GM23248 (cell line): ENCODE results near the gene FARS2. TPM values are rescaled to one million over a fixed set of nuclear protein-coding genes. Genes with fewer than 3 reads are reported as not detected.

ENCODE experiments used
- DNase-seq: peaks from one replicate; pipeline ENCODE4 v3.0.0-alpha.2; 2015
- H2AFZ ChIP-seq: fragments of 200-600 bp; sonication (generic); 2 replicates; pipeline ENCODE4 v1.6.1; 2016; ENCODE audit warnings: antibody characterized with exemption
- H3F3A ChIP-seq: fragments of 200-600 bp; sonication (generic); 2 replicates; pipeline ENCODE4 v1.6.1; 2016; ENCODE audit warnings: mild to moderate bottlenecking, antibody characterized with exemption, mixed run types; ENCODE audit not compliant: insufficient read depth
- H3K27ac ChIP-seq: fragments of 200-600 bp; sonication (generic); 2 replicates; pipeline ENCODE4 v1.5.1; 2016; ENCODE audit warnings: mild to moderate bottlenecking
- H3K27me3 ChIP-seq: fragments of 200-600 bp; sonication (generic); replicated peaks from 2 replicates; pipeline ENCODE4 v1.6.1; 2016; ENCODE audit warnings: mild to moderate bottlenecking; ENCODE audit not compliant: insufficient read depth
- H3K36me3 ChIP-seq: fragments of 200-600 bp; sonication (generic); 2 replicates; pipeline ENCODE4 v1.6.1; 2016; ENCODE audit warnings: low read depth, mild to moderate bottlenecking
- H3K4me1 ChIP-seq: fragments of 200-600 bp; sonication (generic); 2 replicates; pipeline ENCODE4 v1.6.1; 2016; ENCODE audit warnings: mild to moderate bottlenecking; ENCODE audit not compliant: insufficient read depth
- H3K4me2 ChIP-seq: fragments of 200-600 bp; sonication (generic); one replicate; pipeline ENCODE4 v1.6.1; 2016; ENCODE audit warnings: mild to moderate bottlenecking; ENCODE audit not compliant: unreplicated experiment
- H3K4me3 ChIP-seq: fragments of 200-600 bp; sonication (generic); 2 replicates; pipeline ENCODE4 v1.5.1; 2016; ENCODE audit warnings: mild to moderate bottlenecking
- H3K79me2 ChIP-seq: fragments of 200-600 bp; sonication (generic); 2 replicates; pipeline ENCODE4 v1.6.1; 2016; ENCODE audit warnings: mild to moderate bottlenecking; ENCODE audit not compliant: insufficient read depth
- H3K9ac ChIP-seq: fragments of 200-600 bp; sonication (generic); 2 replicates; pipeline ENCODE4 v1.6.1; 2016; ENCODE audit warnings: mild to moderate bottlenecking
- H3K9me2 ChIP-seq: fragments of 200-600 bp; sonication (generic); 2 replicates; pipeline ENCODE4 v1.6.1; 2016; ENCODE audit warnings: mixed run types, mild to moderate bottlenecking, moderate library complexity; ENCODE audit not compliant: insufficient read depth
- H3K9me3 ChIP-seq: fragments of 200-600 bp; sonication (generic); one replicate; pipeline ENCODE4 v1.6.1; 2017; ENCODE audit warnings: low read depth
- H4K20me1 ChIP-seq: fragments of 200-600 bp; sonication (generic); 2 replicates; pipeline ENCODE4 v1.6.0; 2016; ENCODE audit not compliant: insufficient read depth
- EZH2 ChIP-seq: fragments of 200-600 bp; sonication (generic); IDR thresholded peaks from 2 replicates; pipeline ENCODE4 v1.6.1; 2018; ENCODE audit warnings: antibody characterized with exemption, mild to moderate bottlenecking; ENCODE audit not compliant: insufficient read depth, poor library complexity, severe bottlenecking
- EZH2phosphoT487 ChIP-seq: fragments of 200-600 bp; sonication (generic); IDR thresholded peaks from 2 replicates; pipeline ENCODE4 v1.6.1; 2018; ENCODE audit warnings: antibody characterized with exemption, moderate library complexity, mild to moderate bottlenecking, low read depth; ENCODE audit not compliant: insufficient read depth
- WGBS, 2 experiments: methylation state at CpG; one replicate each; pipeline ENCODE4 v1.1.6; 2015 to 2017; ENCODE audit warnings: low lambda C conversion rate in 2 of 2, low coverage in 1 of 2; ENCODE audit errors: missing lambda C conversion rate in 2 of 2; 5-methylcytosine and 5-hydroxymethylcytosine counted together
- in situ Hi-C: fragments of 300-500 bp; cut with MboI; formaldehyde crosslinking; loops from 2 replicates; pipeline ENCODE4 v1.15.0; 2020
- polyA plus RNA-seq: library from polyadenylated mRNA; unstranded; fragments of >200 nt; fragmentation: Nextera tagmentation; extraction: Ambion mirVana; gene quantifications from 2 replicates; pipeline ENCODE4 v1.2.1, GENCODE V29; 2016
- total RNA-seq: library from RNA; depleted of rRNA; stranded (reverse); fragments of >200 nt; shearing (Covaris generic); gene quantifications from 2 replicates; pipeline ENCODE4 v1.2.3, GENCODE V29; 2014

FARS2 gene
- total and polyA plus RNA-seq, 2 experiments from 2014 or later, result 15.1 to 16.5 TPM

GRCh38 chr6:5475779-5476178 lies 214.5 kb downstream of the FARS2 start:
- no peaks in the 10 kb centered on the region for H4K20me1 ChIP-seq
- H3K4me2 ChIP-seq, result no peak overlapping the region
- no peak for DNase-seq
- H3K36me3 ChIP-seq, result no peaks in the 10 kb centered on the region
- no peaks in the 10 kb centered on the region for H3K27me3 ChIP-seq
- H3K9me2 ChIP-seq, result no peaks in the 10 kb centered on the region
- H3K9ac ChIP-seq, result no peak overlapping the region
- in situ Hi-C loops, result no loop called here
- no peaks in the 10 kb centered on the region for H3F3A ChIP-seq
- TF ChIP-seq EZH2phosphoT487 (no peak), EZH2 (no peak)
- no peak overlapping the region for H2AFZ ChIP-seq
- H3K4me1 ChIP-seq, result peaks cover 7% of the 10 kb centered on the region; the same call in 1 of the 2 replicates
- 97 to 98% methylated on average over 3 of the region's 3 CpGs for WGBS, 2 experiments
- H3K9me3 ChIP-seq, result no peaks in the 10 kb centered on the region
- H3K27ac ChIP-seq, result no peak overlapping the region
- no peak overlapping the region for H3K4me3 ChIP-seq
- H3K79me2 ChIP-seq, result no peaks in the 10 kb centered on the region

- H3K4me1 ChIP-seq, result no peaks in the 10 kb centered on the region
- no peak for TF ChIP-seq EZH2phosphoT487
- no peak for TF ChIP-seq EZH2
- H3K9me3 ChIP-seq, result no peaks in the 10 kb centered on the region
- no peaks in the 10 kb centered on the region for H3K36me3 ChIP-seq
- no peak overlapping the region for H3K4me2 ChIP-seq
- whole genome bisulfite sequencing, 2 experiments, result 95 to 96% methylated on average over 6 of the region's 6 CpGs
- no peak overlapping the region for H3K9ac ChIP-seq
- no peak overlapping the region for H3K4me3 ChIP-seq
- H3K79me2 ChIP-seq, result no peaks in the 10 kb centered on the region
- in situ Hi-C loops, result no loop called here
- H3K9me2 ChIP-seq, result no peaks in the 10 kb centered on the region
- no peak overlapping the region for H3K27ac ChIP-seq
- no peak for DNase-seq
- no peak overlapping the region for H2AFZ ChIP-seq
- H4K20me1 ChIP-seq, result no peaks in the 10 kb centered on the region
- no peaks in the 10 kb centered on the region for H3K27me3 ChIP-seq
- no peaks in the 10 kb centered on the region for H3F3A ChIP-seq
Measured at GRCh38 chr6:5478380-5478779, 217.1 kb downstream of the FARS2 start.

GRCh38 chr6:5481033-5481432 lies 219.7 kb downstream of the FARS2 start:
- no peak overlapping the region for H3K4me3 ChIP-seq
- no peaks in the 10 kb centered on the region for H3F3A ChIP-seq
- TF ChIP-seq EZH2phosphoT487 (no peak), EZH2 (no peak)
- no peaks in the 10 kb centered on the region for H3K9me3 ChIP-seq
- 22 to 27% methylated on average over 8 of the region's 8 CpGs for WGBS, 2 experiments
- H3K36me3 ChIP-seq, result no peaks in the 10 kb centered on the region
- H3K9ac ChIP-seq, result no peak overlapping the region
- DNase-seq, result no peak
- H3K79me2 ChIP-seq, result no peaks in the 10 kb centered on the region
- H3K27ac ChIP-seq, result no peak overlapping the region
- no peaks in the 10 kb centered on the region for H4K20me1 ChIP-seq
- H3K9me2 ChIP-seq, result no peaks in the 10 kb centered on the region
- H3K4me2 ChIP-seq, result no peak overlapping the region
- H3K27me3 ChIP-seq, result no peaks in the 10 kb centered on the region
- in situ Hi-C loops, result no loop called here
- no peaks in the 10 kb centered on the region for H3K4me1 ChIP-seq
- no peak overlapping the region for H2AFZ ChIP-seq

GRCh38 chr6:5481750-5482149 lies 220.4 kb downstream of the FARS2 start:
- Histone ChIP-seq H3K9me3 (no peaks in the 10 kb centered on the region), H2AFZ (no peak overlapping the region), H3F3A (no peaks in the 10 kb centered on the region), H3K79me2 (no peaks in the 10 kb centered on the region), H3K27me3 (no peaks in the 10 kb centered on the region), H3K27ac (no peak overlapping the region), H3K4me3 (no peak overlapping the region), H3K4me1 (no peaks in the 10 kb centered on the region), H3K9me2 (no peaks in the 10 kb centered on the region), H3K36me3 (no peaks in the 10 kb centered on the region), H4K20me1 (no peaks in the 10 kb centered on the region), H3K9ac (no peak overlapping the region), H3K4me2 (no peak overlapping the region)
- in situ Hi-C loops, result no loop called here
- no peak for DNase-seq
- no peak for TF ChIP-seq EZH2
- no peak for TF ChIP-seq EZH2phosphoT487
- 96% methylated on average over 8 to 9 of the region's 9 CpGs for WGBS, 2 experiments

GRCh38 chr6:5482619-5483018 lies 221.3 kb downstream of the FARS2 start:
- no peak for TF ChIP-seq EZH2
- no peak for TF ChIP-seq EZH2phosphoT487

More at GRCh38 chr6:5482619-5483018, 221.3 kb downstream of the FARS2 start:
- WGBS, 2 experiments, result 100% methylated on average over 3 of the region's 3 CpGs
- Histone ChIP-seq H3K79me2 (no peaks in the 10 kb centered on the region), H3K27ac (no peak overlapping the region), H3K9me3 (no peaks in the 10 kb centered on the region), H3F3A (no peaks in the 10 kb centered on the region), H3K36me3 (no peaks in the 10 kb centered on the region), H3K9ac (no peak overlapping the region), H3K4me2 (no peak overlapping the region), H4K20me1 (no peaks in the 10 kb centered on the region), H3K4me3 (no peak overlapping the region), H3K9me2 (no peaks in the 10 kb centered on the region), H3K4me1 (no peaks in the 10 kb centered on the region), H2AFZ (no peak overlapping the region), H3K27me3 (no peaks in the 10 kb centered on the region)
- no peak for DNase-seq
- in situ Hi-C loops, result no loop called here
